SK-N-SH treated with all-trans-retinoic acid at 6 μM for 48 hours (cell line): Measurements from ENCODE around the gene PSAT1.

Experiments used
- CSDC2 ChIP-seq: fragments of 250-450 bp; sonication (Bioruptor Pico); IDR thresholded peaks from 2 replicates; pipeline ENCODE4 v1.5.0; 2020; ENCODE audit warnings: mild to moderate bottlenecking, moderate library complexity
- OSR1 ChIP-seq: fragments of 250-450 bp; sonication (Bioruptor Pico); IDR thresholded peaks from 2 replicates; pipeline ENCODE4 v1.8.0; 2022; ENCODE audit warnings: moderate library complexity, mild to moderate bottlenecking, inconsistent platforms
- RARB ChIP-seq: fragments of 250-450 bp; sonication (Bioruptor Pico); IDR thresholded peaks from 2 replicates; pipeline ENCODE4 v1.8.0; 2021; ENCODE audit warnings: mild to moderate bottlenecking, moderate library complexity

- TF ChIP-seq RARB (CRISPR knock-in tag) (no peak), CSDC2 (no peak), OSR1 (CRISPR knock-in tag) (no peak)
Measured at GRCh38 chr9:78292716-78293497, 4.0 kb upstream of the PSAT1 start.
